Dermis blood vessel endothelial cell (primary cell): ENCODE results near the gene TMEM132C. TPM values are rescaled to one million over a fixed set of nuclear protein-coding genes. Genes with fewer than 3 reads are reported as not detected.

ENCODE experiments used
- DNase-seq: peaks from one replicate; pipeline ENCODE4 v3.0.0; 2010
- total RNA-seq: library from RNA; depleted of rRNA; stranded (reverse); fragments of >200 nt; gene quantifications from 2 replicates; pipeline ENCODE4 v1.2.3, GENCODE V29; 2014

The TMEM132C gene
- total RNA-seq, 1 donor from 2014 or later, result not detected

GRCh38 chr12:128507470-128507869 lies 240.5 kb downstream of the TMEM132C start:
- no peak for DNase-seq

GRCh38 chr12:128509170-128509569 lies 242.2 kb downstream of the TMEM132C start:
- DNase-seq, result no peak

GRCh38 chr12:128510511-128510910 lies 243.5 kb downstream of the TMEM132C start:
- DNase-seq, result no peak

GRCh38 chr12:128513331-128513730 lies 246.4 kb downstream of the TMEM132C start:
- DNase-seq, result no peak

- no peak for DNase-seq
These were observed 246.9 kb downstream of the TMEM132C start for GRCh38 chr12:128513831-128514230.

GRCh38 chr12:128518644-128519043 lies 251.7 kb downstream of the TMEM132C start:
- DNase-seq, result no peak

- DNase-seq, result no peak
These were observed 252.5 kb downstream of the TMEM132C start for GRCh38 chr12:128519426-128519825.

- DNase-seq, result no peak
These were observed 255.0 kb downstream of the TMEM132C start for GRCh38 chr12:128521981-128522380.

GRCh38 chr12:128524439-128524838 lies 257.5 kb downstream of the TMEM132C start:
- DNase-seq, result no peak

GRCh38 chr12:128531170-128531569 lies 264.2 kb downstream of the TMEM132C start:
- no peak for DNase-seq

GRCh38 chr12:128534906-128535305 lies 267.9 kb downstream of the TMEM132C start:
- DNase-seq, result no peak

GRCh38 chr12:128536810-128537209 lies 269.8 kb downstream of the TMEM132C start:
- no peak for DNase-seq

GRCh38 chr12:128537668-128538067 lies 270.7 kb downstream of the TMEM132C start:
- no peak for DNase-seq

GRCh38 chr12:128542844-128543243 lies 275.9 kb downstream of the TMEM132C start:
- no peak for DNase-seq

- DNase-seq, result no peak
These were observed 276.5 kb downstream of the TMEM132C start for GRCh38 chr12:128543460-128543859.

GRCh38 chr12:128543971-128544370 lies 277.0 kb downstream of the TMEM132C start:
- no peak for DNase-seq

GRCh38 chr12:128548949-128549348 lies 282.0 kb downstream of the TMEM132C start:
- DNase-seq, result no peak

GRCh38 chr12:128549601-128550218 lies 282.7 kb downstream of the TMEM132C start:
- DNase-seq, result no peak

- DNase-seq, result no peak
These were observed 284.3 kb downstream of the TMEM132C start for GRCh38 chr12:128551266-128551665.

GRCh38 chr12:128554546-128555304 lies 287.8 kb downstream of the TMEM132C start:
- DNase-seq, result no peak

GRCh38 chr12:128557231-128557630 lies 290.3 kb downstream of the TMEM132C start:
- no peak for DNase-seq

- no peak for DNase-seq
These were observed 298.0 kb downstream of the TMEM132C start for GRCh38 chr12:128564956-128565355.

- no peak for DNase-seq
These were observed 300.8 kb downstream of the TMEM132C start for GRCh38 chr12:128567730-128568129.
